ENCODE measurements around the gene ZDHHC21. TPM values are rescaled to one million over a fixed set of nuclear protein-coding genes. Genes with fewer than 3 reads are reported as not detected.

Gene ZDHHC21
- total and polyA plus RNA-seq, 2 experiments from 2014 or later = 3.3 to 5.9 TPM

GRCh38 chr9:14715102-14715501 is 21.9 kb upstream of the ZDHHC21 start:
- H2AFZ ChIP-seq = no peak overlapping the region
- no peaks in the 10 kb centered on the region for H3K36me3 ChIP-seq (ENCODE audit: low read depth)
- H3K27ac ChIP-seq = no peak overlapping the region
- no peaks in the 10 kb centered on the region for H3K9me3 ChIP-seq (ENCODE audit: low read depth)
- no peaks in the 10 kb centered on the region for H3K4me1 ChIP-seq (ENCODE audit: insufficient read depth)
- H3K79me2 ChIP-seq (ENCODE audit: insufficient read depth) = no peaks in the 10 kb centered on the region
- H3K9me2 ChIP-seq (ENCODE audit: insufficient read depth) = no peaks in the 10 kb centered on the region
- H3K9ac ChIP-seq = no peak overlapping the region
- in situ Hi-C loops (cut with MboI) = no loop called here
- 0 out of 2 replicates have a peak, but pooled peaks cover 5% of the 10 kb centered on the region for H3K27me3 ChIP-seq (replicated peaks; ENCODE audit: insufficient read depth)
- no peak overlapping the region for H3K4me3 ChIP-seq
- 63 to 70% methylated on average over 4 of the region's 4 CpGs for WGBS, 2 experiments (ENCODE audit: low coverage in 1 of 2, low lambda C conversion rate in 2 of 2, missing lambda C conversion rate in 2 of 2)
- DNase-seq = no peak
- H4K20me1 ChIP-seq (ENCODE audit: insufficient read depth) = no peaks in the 10 kb centered on the region
- H3F3A ChIP-seq (ENCODE audit: insufficient read depth) = 0 out of 2 replicates have a peak, but pooled peaks cover 5% of the 10 kb centered on the region
- TF ChIP-seq EZH2 (IDR thresholded peaks at IDR 0.05; ENCODE audit: insufficient read depth, poor library complexity, severe bottlenecking) (no peak), EZH2phosphoT487 (IDR thresholded peaks at IDR 0.05; ENCODE audit: insufficient read depth, low read depth) (no peak)
- no peak overlapping the region for H3K4me2 ChIP-seq (ENCODE audit: unreplicated experiment)

- H3K36me3 ChIP-seq (ENCODE audit: low read depth) = no peaks in the 10 kb centered on the region
- in situ Hi-C loops (cut with MboI) = no loop called here
Observed at GRCh38 chr9:14713187-14713767, 20.0 kb upstream of the ZDHHC21 start.

GRCh38 chr9:14710804-14711203 is 17.6 kb upstream of the ZDHHC21 start:
- DNase-seq = peak; percentile 53
- Histone ChIP-seq H3K9me3 (ENCODE audit: low read depth) (no peaks in the 10 kb centered on the region), H3K9me2 (ENCODE audit: insufficient read depth) (no peaks in the 10 kb centered on the region), H3F3A (ENCODE audit: insufficient read depth) (0 out of 2 replicates have a peak, but pooled peaks cover 5% of the 10 kb centered on the region), H3K27ac (no peak overlapping the region), H3K79me2 (ENCODE audit: insufficient read depth) (no peaks in the 10 kb centered on the region), H3K4me3 (no peak overlapping the region), H3K27me3 (replicated peaks; ENCODE audit: insufficient read depth) (0 out of 2 replicates have a peak, but pooled peaks cover 3% of the 10 kb centered on the region), H3K9ac (no peak overlapping the region), H3K4me1 (ENCODE audit: insufficient read depth) (no peaks in the 10 kb centered on the region), H4K20me1 (ENCODE audit: insufficient read depth) (no peaks in the 10 kb centered on the region), H3K4me2 (ENCODE audit: unreplicated experiment) (peak overlapping the region; percentile 31), H3K36me3 (ENCODE audit: low read depth) (no peaks in the 10 kb centered on the region), H2AFZ (no peak overlapping the region)
- TF ChIP-seq EZH2phosphoT487 (IDR thresholded peaks at IDR 0.05; ENCODE audit: insufficient read depth, low read depth) = no peak
- TF ChIP-seq EZH2 (IDR thresholded peaks at IDR 0.05; ENCODE audit: insufficient read depth, poor library complexity, severe bottlenecking) = no peak
- in situ Hi-C loops (cut with MboI) = no loop called here

More at GRCh38 chr9:14713187-14713767, 20.0 kb upstream of the ZDHHC21 start:
- H3K9me2 ChIP-seq (ENCODE audit: insufficient read depth) = no peaks in the 10 kb centered on the region
- 83 to 86% methylated on average over 3 of the region's 3 CpGs for WGBS, 2 experiments (ENCODE audit: low coverage in 1 of 2, low lambda C conversion rate in 2 of 2, missing lambda C conversion rate in 2 of 2)
- H3K79me2 ChIP-seq (ENCODE audit: insufficient read depth) = no peaks in the 10 kb centered on the region
- 0 out of 2 replicates have a peak, but pooled peaks cover 5% of the 10 kb centered on the region for H3F3A ChIP-seq (ENCODE audit: insufficient read depth)
- TF ChIP-seq EZH2phosphoT487 (IDR thresholded peaks at IDR 0.05; ENCODE audit: insufficient read depth, low read depth) = no peak
- no peak for TF ChIP-seq EZH2 (IDR thresholded peaks at IDR 0.05; ENCODE audit: insufficient read depth, poor library complexity, severe bottlenecking)
- H3K27me3 ChIP-seq (replicated peaks; ENCODE audit: insufficient read depth) = 0 out of 2 replicates have a peak, but pooled peaks cover 3% of the 10 kb centered on the region
- H3K4me2 ChIP-seq (ENCODE audit: unreplicated experiment) = no peak overlapping the region
- H3K4me3 ChIP-seq = no peak overlapping the region
- no peak overlapping the region for H2AFZ ChIP-seq
- no peaks in the 10 kb centered on the region for H3K9me3 ChIP-seq (ENCODE audit: low read depth)
- no peak overlapping the region for H3K9ac ChIP-seq
- no peaks in the 10 kb centered on the region for H4K20me1 ChIP-seq (ENCODE audit: insufficient read depth)
- H3K4me1 ChIP-seq (ENCODE audit: insufficient read depth) = no peaks in the 10 kb centered on the region
- H3K27ac ChIP-seq = no peak overlapping the region
- DNase-seq = no peak

- H3K9ac ChIP-seq = no peak overlapping the region
- WGBS, 2 experiments (ENCODE audit: low coverage in 1 of 2, low lambda C conversion rate in 2 of 2, missing lambda C conversion rate in 2 of 2) = 65 to 74% methylated on average over 5 of the region's 5 CpGs
Observed at GRCh38 chr9:14706530-14707140, 13.4 kb upstream of the ZDHHC21 start.

More at GRCh38 chr9:14706530-14707140, 13.4 kb upstream of the ZDHHC21 start:
- Histone ChIP-seq H3K4me3 (no peak overlapping the region), H3K9me3 (ENCODE audit: low read depth) (no peaks in the 10 kb centered on the region), H3K36me3 (ENCODE audit: low read depth) (no peaks in the 10 kb centered on the region), H2AFZ (no peak overlapping the region), H3F3A (ENCODE audit: insufficient read depth) (0 out of 2 replicates have a peak, but pooled peaks cover 5% of the 10 kb centered on the region), H3K4me2 (ENCODE audit: unreplicated experiment) (no peak overlapping the region), H3K27ac (no peak overlapping the region), H3K9me2 (ENCODE audit: insufficient read depth) (no peaks in the 10 kb centered on the region), H3K27me3 (replicated peaks; ENCODE audit: insufficient read depth) (no peaks in the 10 kb centered on the region), H4K20me1 (ENCODE audit: insufficient read depth) (no peaks in the 10 kb centered on the region), H3K4me1 (ENCODE audit: insufficient read depth) (no peaks in the 10 kb centered on the region), H3K79me2 (ENCODE audit: insufficient read depth) (no peaks in the 10 kb centered on the region)
- DNase-seq = no peak
- in situ Hi-C loops (cut with MboI) = no loop called here
- TF ChIP-seq EZH2 (IDR thresholded peaks at IDR 0.05; ENCODE audit: insufficient read depth, poor library complexity, severe bottlenecking) (no peak), EZH2phosphoT487 (IDR thresholded peaks at IDR 0.05; ENCODE audit: insufficient read depth, low read depth) (no peak)
